ENCODE data around the gene NRG4.

NRG4 gene

DNA sequence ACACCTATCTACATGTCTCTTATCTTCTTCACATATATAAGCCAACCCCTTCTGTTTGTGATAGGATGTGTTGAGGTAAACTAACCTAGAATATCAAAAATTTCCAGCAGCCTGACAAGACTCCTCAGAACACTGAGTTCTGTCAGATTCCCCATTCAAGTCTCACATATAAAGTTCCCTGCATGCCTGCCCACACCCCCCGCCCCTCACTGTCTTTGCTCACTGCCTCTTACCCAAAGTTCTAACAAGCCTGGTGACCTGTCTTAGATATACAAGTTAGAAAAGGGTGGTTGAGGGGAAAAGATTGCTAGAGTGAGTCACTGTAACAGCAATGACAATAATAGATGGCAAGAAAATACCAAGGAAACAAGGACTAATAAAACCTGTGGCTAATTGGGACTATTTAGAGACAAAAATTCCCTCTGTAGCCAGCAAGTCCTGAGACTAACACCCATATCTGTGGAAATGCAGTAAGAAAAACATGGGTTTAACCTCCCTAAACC is 68.5 kb downstream of the NRG4 start:
- Histone ChIP-seq H3K27ac (no peak overlapping the region), H3K36me3 (no peaks in the 10 kb centered on the region), H3K9me3 (no peaks in the 10 kb centered on the region), H3K4me1 (no peaks in the 10 kb centered on the region), H3K27me3 (peaks cover 0 to 10% of the 10 kb centered on the region in 2 donors), H3K4me3 (no peak overlapping the region)
- no peak for TF ChIP-seq CTCF (IDR thresholded peaks at IDR 0.05)
- intact Hi-C loops (cut with DNase I; ENCODE audit: low total_unique reads) = no loop called here
- no peak for DNase-seq

GRCh38 chr15:75943246-75943645 is 69.0 kb downstream of the NRG4 start:
- no peak for TF ChIP-seq CTCF (IDR thresholded peaks at IDR 0.05)
- intact Hi-C loops (cut with DNase I; ENCODE audit: low total_unique reads) = no loop called here
- no peak for DNase-seq
- no peak overlapping the region for H3K27ac ChIP-seq
- H3K27me3 ChIP-seq = peaks cover 0 to 5% of the 10 kb centered on the region in 2 donors
- H3K4me3 ChIP-seq = no peak overlapping the region
- no peaks in the 10 kb centered on the region for H3K36me3 ChIP-seq
- no peaks in the 10 kb centered on the region for H3K9me3 ChIP-seq
- no peaks in the 10 kb centered on the region for H3K4me1 ChIP-seq

DNA sequence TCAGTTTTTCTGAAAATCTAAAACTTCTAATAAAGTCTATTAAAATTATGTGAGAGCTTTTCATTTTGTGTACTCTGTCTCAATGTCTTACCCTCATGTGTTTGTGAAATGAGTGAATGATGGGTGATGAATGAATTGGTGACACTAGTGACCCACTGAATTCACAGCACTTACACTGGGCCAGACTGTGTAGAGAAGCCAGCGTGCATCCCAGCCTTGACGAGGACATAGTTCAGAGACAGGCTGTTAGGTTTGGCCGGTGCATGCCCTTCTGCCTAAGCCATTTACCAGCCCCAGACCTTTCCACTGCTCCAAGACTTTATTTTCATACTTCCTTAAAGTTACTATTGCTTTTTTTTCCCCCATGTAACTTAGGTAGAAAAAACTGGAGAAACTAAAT is 69.8 kb downstream of the NRG4 start:
- DNase-seq = no peak
- no peak for TF ChIP-seq CTCF (IDR thresholded peaks at IDR 0.05)
- Histone ChIP-seq H3K4me1 (no peaks in the 10 kb centered on the region), H3K36me3 (peaks cover 0 to 6% (median 5%) of the 10 kb centered on the region in 3 donors), H3K27me3 (peaks cover 0 to 4% of the 10 kb centered on the region in 2 donors), H3K27ac (no peak overlapping the region), H3K9me3 (no peaks in the 10 kb centered on the region), H3K4me3 (no peak overlapping the region)
- intact Hi-C loops (cut with DNase I; ENCODE audit: low total_unique reads) = no loop called here

DNA sequence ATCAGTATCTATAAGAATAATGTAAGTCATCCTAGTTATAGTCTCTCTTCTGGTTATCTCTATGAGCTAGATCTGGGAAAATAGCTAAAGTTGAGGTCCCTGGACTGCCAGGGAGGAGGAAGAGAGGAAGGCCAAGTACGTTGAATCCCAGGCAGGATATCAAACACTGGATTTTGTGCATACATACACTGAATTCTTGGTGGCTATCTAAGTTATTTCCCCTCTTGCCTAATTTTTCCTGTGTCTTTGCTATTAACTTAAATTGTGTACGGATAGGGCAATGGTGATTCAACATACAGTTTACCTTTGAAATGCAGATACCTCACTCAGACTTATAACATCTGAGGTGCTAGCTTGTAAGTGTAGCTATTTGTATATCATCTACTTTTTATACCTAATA is 81.4 kb downstream of the NRG4 start:
- peaks cover 22 to 56% (median 50%) of the 10 kb centered on the region in 3 donors for H3K36me3 ChIP-seq
- H3K27ac ChIP-seq = no peak overlapping the region
- no peaks in the 10 kb centered on the region for H3K27me3 ChIP-seq
- intact Hi-C loops (cut with DNase I; ENCODE audit: low total_unique reads) = no loop called here
- no peaks in the 10 kb centered on the region for H3K9me3 ChIP-seq
- no peak overlapping the region for H3K4me3 ChIP-seq
- H3K4me1 ChIP-seq = no peaks in the 10 kb centered on the region
- no peak for DNase-seq
- TF ChIP-seq CTCF (IDR thresholded peaks at IDR 0.05) = no peak

GRCh38 chr15:75929799-75930565 is 82.2 kb downstream of the NRG4 start:
- no peak for TF ChIP-seq CTCF (IDR thresholded peaks at IDR 0.05)
- intact Hi-C loops (cut with DNase I; ENCODE audit: low total_unique reads) = no loop called here
- no peaks in the 10 kb centered on the region for H3K9me3 ChIP-seq

More at GRCh38 chr15:75929799-75930565, 82.2 kb downstream of the NRG4 start:
- DNase-seq = no peak
- no peak overlapping the region for H3K27ac ChIP-seq
- H3K4me1 ChIP-seq = no peaks in the 10 kb centered on the region
- H3K27me3 ChIP-seq = no peaks in the 10 kb centered on the region
- no peak overlapping the region for H3K4me3 ChIP-seq
- peaks cover 17 to 50% (median 43%) of the 10 kb centered on the region in 3 donors for H3K36me3 ChIP-seq
